PFSK-1 (cell line): Measurements from ENCODE around the gene FAM229A.

ENCODE experiments used
- POLR2AphosphoS5 ChIP-seq: IDR thresholded peaks from 2 replicates; pipeline ENCODE4 v1.6.1; 2012; ENCODE audit warnings: low read depth, mild to moderate bottlenecking, control low read depth, low read length, moderate library complexity
- SIN3A ChIP-seq: IDR thresholded peaks from 2 replicates; pipeline ENCODE4 v1.6.1; 2012; ENCODE audit warnings: mild to moderate bottlenecking, low read length, moderate library complexity, borderline replicate concordance; ENCODE audit not compliant: insufficient read depth

- no peak for TF ChIP-seq POLR2AphosphoS5
- TF ChIP-seq SIN3A = no peak
These were observed 26.8 kb downstream of the FAM229A start for GRCh38 chr1:32335535-32335789.
